NK-92 treated with Interleukin-12 subunit alpha and Interleukin-12 subunit beta, amount 100 ng/mL, for 24 hours (cell line): ENCODE measurements around the gene ENTPD8.
"Not testable (repeated sequence)": the region's sequence is repeated elsewhere in the genome, so short reads cannot be mapped to it uniquely, and the experiment has no call there.

Experiments
- DNase-seq: peaks from one replicate; lab custom pipeline; 2025; lab: John Stamatoyannopoulos, UW

The ENTPD8 gene

GRCh38 chr9:137476856-137477255 is 35.7 kb upstream of the ENTPD8 start:
- DNase-seq: no peak

GRCh38 chr9:137475666-137476065 is 34.5 kb upstream of the ENTPD8 start:
- DNase-seq: no peak

- no peak for DNase-seq
Observed at GRCh38 chr9:137474271-137474670, 33.1 kb upstream of the ENTPD8 start.

- DNase-seq: no peak
Observed at GRCh38 chr9:137470785-137471184, 29.6 kb upstream of the ENTPD8 start.

- DNase-seq: no peak
Observed at GRCh38 chr9:137467896-137468295, 26.7 kb upstream of the ENTPD8 start.

- DNase-seq: no peak
Observed at GRCh38 chr9:137467161-137467581, 26.0 kb upstream of the ENTPD8 start.

- not testable (repeated sequence) for DNase-seq
Observed at GRCh38 chr9:137466389-137467085, 25.4 kb upstream of the ENTPD8 start.

- no peak for DNase-seq
Observed at GRCh38 chr9:137465720-137466388, 24.7 kb upstream of the ENTPD8 start.

- DNase-seq: no peak
Observed at GRCh38 chr9:137465000-137465719, 24.0 kb upstream of the ENTPD8 start.

- no peak for DNase-seq
Observed at GRCh38 chr9:137464291-137464999, 23.3 kb upstream of the ENTPD8 start.

- no peak for DNase-seq
Observed at GRCh38 chr9:137463931-137464290, 22.8 kb upstream of the ENTPD8 start.

GRCh38 chr9:137462986-137463930 is 22.1 kb upstream of the ENTPD8 start:
- DNase-seq: no peak

- DNase-seq: no peak
Observed at GRCh38 chr9:137462396-137462985, 21.3 kb upstream of the ENTPD8 start.

- no peak for DNase-seq
Observed at GRCh38 chr9:137461663-137462395, 20.7 kb upstream of the ENTPD8 start.

- DNase-seq: no peak
Observed at GRCh38 chr9:137461316-137461662, 20.1 kb upstream of the ENTPD8 start.

- DNase-seq: no peak
Observed at GRCh38 chr9:137460363-137461315, 19.5 kb upstream of the ENTPD8 start.

GRCh38 chr9:137459601-137460362 is 18.6 kb upstream of the ENTPD8 start:
- DNase-seq: no peak

GRCh38 chr9:137459152-137459600 is 18.0 kb upstream of the ENTPD8 start, which contains the start of gene NSMF:
NSMF (minus strand) TSS chr9:137459334; CDS start chr9:137459102, 232 bp downstream.
- peak; percentile 78 for DNase-seq
